DMS153 treated with DMSO at 0.1 percent for 48 hours (cell line): ENCODE measurements around the gene EBNA1BP2.
A peak's percentile ranks its signal among the peaks of the same experiment; 100 is the strongest.
"Not testable (repeated sequence)": the region's sequence is repeated elsewhere in the genome, so short reads cannot be mapped to it uniquely, and the experiment has no call there.

Experiments
- DNase-seq: peaks from one replicate; lab custom pipeline; 2025; ENCODE audit not compliant: unreplicated experiment; lab: John Stamatoyannopoulos, UW

The EBNA1BP2 gene

GRCh38 chr1:43171876-43172526 is at the start of gene EBNA1BP2, which contains the start of gene CFAP57:
Gene EBNA1BP2, minus strand, starts transcription at chr1:43172290. Its CDS starts 172 bp downstream, at chr1:43172118.
Gene CFAP57, plus strand, starts transcription at chr1:43172330. Its CDS starts 424 bp downstream, at chr1:43172754.
- DNase-seq = peak; percentile 88

- no peak for DNase-seq
Measured at GRCh38 chr1:43221797-43222196, 49.7 kb upstream of the EBNA1BP2 start.

- DNase-seq = no peak
Measured at GRCh38 chr1:43220905-43221778, 49.1 kb upstream of the EBNA1BP2 start.

GRCh38 chr1:43217747-43218146 is 45.7 kb upstream of the EBNA1BP2 start:
- no peak for DNase-seq

- DNase-seq = no peak
Measured at GRCh38 chr1:43214501-43215444, 42.7 kb upstream of the EBNA1BP2 start.

GRCh38 chr1:43208277-43208676 is 36.2 kb upstream of the EBNA1BP2 start:
- not testable (repeated sequence) for DNase-seq

- DNase-seq = no peak
Measured at GRCh38 chr1:43207229-43207853, 35.3 kb upstream of the EBNA1BP2 start.

GRCh38 chr1:43206600-43207228 is 34.6 kb upstream of the EBNA1BP2 start:
- DNase-seq = no peak

GRCh38 chr1:43205671-43206070 is 33.6 kb upstream of the EBNA1BP2 start:
- DNase-seq = no peak

- no peak for DNase-seq
Measured at GRCh38 chr1:43204394-43204793, 32.3 kb upstream of the EBNA1BP2 start.

GRCh38 chr1:43203859-43204258 is 31.8 kb upstream of the EBNA1BP2 start:
- no peak for DNase-seq

- DNase-seq = peak; percentile 99
Measured at GRCh38 chr1:43199093-43199726, 27.1 kb upstream of the EBNA1BP2 start.

GRCh38 chr1:43197343-43198127 is 25.4 kb upstream of the EBNA1BP2 start:
- no peak for DNase-seq

GRCh38 chr1:43194509-43194908 is 22.4 kb upstream of the EBNA1BP2 start:
- no peak for DNase-seq

GRCh38 chr1:43188106-43188505 is 16.0 kb upstream of the EBNA1BP2 start:
- no peak for DNase-seq

GRCh38 chr1:43184995-43185394 is 12.9 kb upstream of the EBNA1BP2 start:
- no peak for DNase-seq

GRCh38 chr1:43184388-43184787 is 12.3 kb upstream of the EBNA1BP2 start:
- no peak for DNase-seq

GRCh38 chr1:43177691-43178090 is 5.6 kb upstream of the EBNA1BP2 start:
- no peak for DNase-seq

- DNase-seq = no peak
Measured at GRCh38 chr1:43174873-43175272, 2.8 kb upstream of the EBNA1BP2 start.
